Tibial nerve (tissue), 4 donors: ENCODE measurements around the gene TCF4. TPM values are rescaled to one million over a fixed set of nuclear protein-coding genes. Genes with fewer than 3 reads are reported as not detected.
A peak's percentile ranks its signal among the peaks of the same experiment; 100 is the strongest.

Experiments used
- DNase-seq, 2 donors: peaks; one replicate each; pipeline ENCODE4 v3.0.0-alpha.2; 2019; ENCODE audit warnings: low spot score in 2 of 2
- H3K27ac ChIP-seq, 4 donors: fragments of 200-600 bp; sonication (generic) in 3 of 4; one replicate each; pipeline ENCODE4 v1.5.1; 2017 to 2019; ENCODE audit warnings: mild to moderate bottlenecking in 1 of 4
- H3K27me3 ChIP-seq, 2 donors: fragments of 200-600 bp; sonication (generic) in 1 of 2; one replicate each; pipeline versions ENCODE4 v1.5.1 to v1.6.0; 2017 to 2019
- H3K36me3 ChIP-seq, 3 donors: fragments of 200-600 bp; sonication (generic); one replicate each; pipeline ENCODE4 v1.5.1; 2018 to 2019
- H3K4me1 ChIP-seq, 4 donors: fragments of 200-600 bp; sonication (generic) in 3 of 4; one replicate each; pipeline ENCODE4 v1.5.1; 2017 to 2019
- H3K4me3 ChIP-seq, 4 donors: fragments of 200-600 bp; sonication (generic) in 3 of 4; one replicate each; pipeline ENCODE4 v1.5.1; 2017 to 2019; ENCODE audit warnings: mild to moderate bottlenecking in 1 of 4, moderate library complexity in 1 of 4
- H3K9me3 ChIP-seq, 4 donors: fragments of 200-600 bp; sonication (generic) in 3 of 4; one replicate each; pipeline ENCODE4 v1.5.1; 2017 to 2019
- EP300 ChIP-seq, 2 donors: sonication (generic); formaldehyde crosslinking; IDR thresholded peaks; one replicate each; pipeline ENCODE4 v1.6.1; 2017; ENCODE audit warnings: antibody characterized with exemption in 2 of 2, mild to moderate bottlenecking in 1 of 2
- POLR2A ChIP-seq, 2 donors: fragments of 450-650 bp; IDR thresholded peaks; one replicate each; pipeline ENCODE4 v1.6.1; 2017; ENCODE audit warnings: antibody characterized with exemption in 2 of 2, mild to moderate bottlenecking in 2 of 2, moderate library complexity in 2 of 2
- WGBS, 2 donors: methylation state at CpG; one replicate each; pipeline ENCODE4 v1.1.5; 2018; 5-methylcytosine and 5-hydroxymethylcytosine counted together
- total RNA-seq, 4 donors: library from RNA; depleted of rRNA; stranded (reverse); fragments of >200 nt; gene quantifications; one replicate each; pipeline ENCODE4 v1.1.0, GENCODE V29; 2016
- TF ChIP-seq, protein P1 (sequence below), 5 experiments: fragments of 200-600 bp in 3 of 5; fragments of 450-650 bp in 2 of 5; sonication (generic) in 3 of 5; IDR thresholded peaks; one replicate each; pipeline ENCODE4 v1.5.1; 2016 to 2019; ENCODE audit warnings: antibody characterized with exemption in 5 of 5, mild to moderate bottlenecking in 3 of 5, moderate library complexity in 2 of 5

Gene TCF4
- total RNA-seq, 4 donors from 2014 or later: 100 to 157 (median 114) TPM

DNA sequence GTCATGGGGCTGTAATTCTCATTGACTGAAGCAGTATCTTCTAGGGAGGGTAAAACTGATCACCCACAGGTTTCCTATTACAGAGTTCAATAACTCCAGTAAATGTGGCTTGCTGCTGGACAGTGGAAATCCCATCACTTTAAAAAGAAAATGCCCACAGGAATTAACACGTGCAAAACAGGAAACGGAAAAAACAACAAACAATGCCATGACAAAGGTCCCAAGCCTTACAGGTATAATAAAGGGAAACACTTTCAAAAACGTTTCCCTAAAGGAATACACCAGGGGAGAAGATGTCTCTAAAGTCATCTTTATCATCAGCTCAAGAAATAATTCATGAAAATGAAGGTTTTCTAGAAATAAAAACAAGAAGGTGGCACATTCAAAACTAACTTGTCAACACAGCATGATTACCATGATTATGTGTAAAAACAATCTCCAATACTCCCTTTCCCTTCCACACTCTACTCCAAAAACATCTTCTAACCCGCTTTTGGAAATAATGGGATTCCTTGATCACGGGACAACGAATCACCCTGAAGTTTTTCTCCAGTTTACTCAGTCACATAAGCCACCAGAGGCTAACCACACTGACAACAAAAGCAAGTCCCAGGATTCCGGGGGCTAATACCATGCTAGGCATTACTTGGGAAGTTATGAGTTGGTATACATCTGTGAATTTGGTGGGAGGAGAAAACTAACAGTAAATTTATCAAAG, 167.9 kb downstream of the TCF4 start:
- Histone ChIP-seq H3K27me3 (peaks cover 0 to 4% of the 10 kb centered on the region in 2 donors), H3K4me3 (peak overlapping the region in 3 of 4 donors; percentile 8 to 47 (median 18)), H3K4me1 (peaks cover 0 to 18% (median 0%) of the 10 kb centered on the region in 4 donors), H3K36me3 (no peaks in the 10 kb centered on the region), H3K27ac (peak overlapping the region; percentile 48 to 83 (median 70)), H3K9me3 (no peaks in the 10 kb centered on the region)
- TF ChIP-seq EP300 (IDR thresholded peaks at IDR 0.05) (peak in 1 of 2 donors; percentile 11), POLR2A (IDR thresholded peaks at IDR 0.05) (no peak)
- DNase-seq: no peak
- 36 to 46% methylated on average over 7 of the region's 7 CpGs for WGBS, 2 donors

DNA sequence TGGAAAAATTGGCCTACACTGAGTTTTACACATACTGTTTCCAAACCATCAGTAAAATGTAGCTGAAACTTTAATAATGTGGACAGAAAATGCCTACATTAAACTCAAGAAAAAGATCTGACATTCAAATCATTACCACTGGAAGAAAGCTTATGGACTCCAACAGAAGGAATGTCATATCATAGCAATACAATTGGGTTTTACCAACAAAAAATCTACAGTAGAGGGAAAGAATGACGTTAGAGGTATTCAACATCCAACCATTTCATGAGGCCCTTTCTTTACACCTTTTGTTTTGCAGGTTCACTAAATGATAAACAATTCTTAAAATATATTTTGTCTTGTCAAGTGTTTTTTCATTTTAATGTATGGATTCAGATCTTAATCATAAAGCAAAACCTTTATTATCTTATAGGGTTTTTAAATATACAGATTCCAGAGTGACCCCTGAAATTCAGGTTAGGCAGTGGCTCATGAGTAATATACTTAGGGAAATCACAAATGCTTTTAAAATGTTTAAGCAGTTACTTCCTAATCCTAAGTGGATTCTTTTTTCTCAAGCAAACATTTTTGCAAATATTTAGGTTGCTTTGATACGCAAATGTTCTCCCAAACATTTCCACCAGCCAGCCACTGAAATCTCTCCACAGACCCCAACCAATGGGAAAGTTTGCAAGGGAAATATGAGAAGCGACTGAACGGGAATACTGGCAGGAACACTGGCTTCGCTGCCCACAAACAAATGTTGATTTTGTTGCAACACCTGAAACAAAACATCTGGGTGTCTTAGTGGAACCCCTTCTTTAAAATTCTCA, 168.7 kb downstream of the TCF4 start:
- 74 to 76% methylated on average over 5 of the region's 5 CpGs for WGBS, 2 donors
- Histone ChIP-seq H3K9me3 (no peaks in the 10 kb centered on the region), H3K4me1 (peaks cover 0 to 18% (median 0%) of the 10 kb centered on the region in 4 donors), H3K27ac (peak overlapping the region in 3 of 4 donors; percentile 48 to 83 (median 83)), H3K27me3 (peaks cover 0 to 4% of the 10 kb centered on the region in 2 donors), H3K36me3 (no peaks in the 10 kb centered on the region), H3K4me3 (peak overlapping the region in 1 of 4 donors; percentile 47)
- DNase-seq: no peak
- no peak for TF ChIP-seq POLR2A (IDR thresholded peaks at IDR 0.05)
- TF ChIP-seq, protein P1, sequence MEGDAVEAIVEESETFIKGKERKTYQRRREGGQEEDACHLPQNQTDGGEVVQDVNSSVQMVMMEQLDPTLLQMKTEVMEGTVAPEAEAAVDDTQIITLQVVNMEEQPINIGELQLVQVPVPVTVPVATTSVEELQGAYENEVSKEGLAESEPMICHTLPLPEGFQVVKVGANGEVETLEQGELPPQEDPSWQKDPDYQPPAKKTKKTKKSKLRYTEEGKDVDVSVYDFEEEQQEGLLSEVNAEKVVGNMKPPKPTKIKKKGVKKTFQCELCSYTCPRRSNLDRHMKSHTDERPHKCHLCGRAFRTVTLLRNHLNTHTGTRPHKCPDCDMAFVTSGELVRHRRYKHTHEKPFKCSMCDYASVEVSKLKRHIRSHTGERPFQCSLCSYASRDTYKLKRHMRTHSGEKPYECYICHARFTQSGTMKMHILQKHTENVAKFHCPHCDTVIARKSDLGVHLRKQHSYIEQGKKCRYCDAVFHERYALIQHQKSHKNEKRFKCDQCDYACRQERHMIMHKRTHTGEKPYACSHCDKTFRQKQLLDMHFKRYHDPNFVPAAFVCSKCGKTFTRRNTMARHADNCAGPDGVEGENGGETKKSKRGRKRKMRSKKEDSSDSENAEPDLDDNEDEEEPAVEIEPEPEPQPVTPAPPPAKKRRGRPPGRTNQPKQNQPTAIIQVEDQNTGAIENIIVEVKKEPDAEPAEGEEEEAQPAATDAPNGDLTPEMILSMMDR (IDR thresholded peaks at IDR 0.05): no peak

DNA sequence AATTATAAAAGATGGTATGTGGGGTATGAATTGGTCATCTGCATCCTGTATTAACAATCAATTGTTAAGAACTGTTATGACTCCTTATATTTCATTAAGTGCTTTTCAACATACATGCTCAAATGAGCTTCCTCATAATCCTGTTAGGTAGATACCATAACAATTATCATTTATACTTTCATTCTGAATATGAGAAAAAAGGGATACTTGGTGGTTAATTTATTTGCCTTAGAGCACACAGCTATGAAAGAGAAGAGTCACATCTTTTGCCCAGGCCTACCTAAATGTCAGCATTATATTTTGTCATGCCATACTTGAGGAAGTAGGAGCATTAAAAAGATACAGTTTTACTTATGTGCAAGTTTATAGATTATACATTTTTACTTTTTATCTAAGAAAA, 169.6 kb downstream of the TCF4 start:
- Histone ChIP-seq H3K9me3 (no peaks in the 10 kb centered on the region), H3K36me3 (no peaks in the 10 kb centered on the region), H3K4me3 (no peak overlapping the region), H3K4me1 (peaks cover 0 to 22% (median 0%) of the 10 kb centered on the region in 4 donors), H3K27me3 (peaks cover 0 to 4% of the 10 kb centered on the region in 2 donors), H3K27ac (no peak overlapping the region)
- TF ChIP-seq, protein P1 (IDR thresholded peaks at IDR 0.05): no peak
- TF ChIP-seq EP300 (IDR thresholded peaks at IDR 0.05): no peak
- TF ChIP-seq POLR2A (IDR thresholded peaks at IDR 0.05): no peak
- no peak for DNase-seq

DNA sequence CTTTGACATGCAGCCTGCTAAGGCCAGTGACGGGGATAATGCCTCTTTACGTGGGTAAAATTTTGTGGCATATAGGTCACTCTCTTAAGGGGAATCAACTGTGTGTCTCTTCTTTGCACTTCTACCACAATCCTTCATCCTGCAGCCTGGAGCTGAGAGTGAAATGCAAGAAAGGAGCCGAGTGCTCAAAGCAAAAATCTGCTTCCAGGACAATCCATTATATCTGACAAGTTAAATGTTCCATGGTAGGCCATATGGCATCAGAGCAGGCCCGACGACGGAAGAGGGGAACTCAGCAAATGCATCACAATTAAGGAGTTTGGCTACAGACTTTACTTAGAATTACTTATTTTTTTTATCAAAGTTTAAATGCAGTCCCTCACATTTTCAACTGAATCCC, 171.2 kb downstream of the TCF4 start:
- Histone ChIP-seq H3K36me3 (no peaks in the 10 kb centered on the region), H3K27me3 (no peaks in the 10 kb centered on the region), H3K9me3 (no peaks in the 10 kb centered on the region), H3K4me3 (no peak overlapping the region), H3K27ac (no peak overlapping the region), H3K4me1 (peaks cover 0 to 23% (median 0%) of the 10 kb centered on the region in 4 donors)
- TF ChIP-seq, protein P1 (IDR thresholded peaks at IDR 0.05): no peak
- TF ChIP-seq EP300 (IDR thresholded peaks at IDR 0.05): no peak
- WGBS, 2 donors: 72 to 82% methylated on average over 6 of the region's 6 CpGs
- no peak for DNase-seq

DNA sequence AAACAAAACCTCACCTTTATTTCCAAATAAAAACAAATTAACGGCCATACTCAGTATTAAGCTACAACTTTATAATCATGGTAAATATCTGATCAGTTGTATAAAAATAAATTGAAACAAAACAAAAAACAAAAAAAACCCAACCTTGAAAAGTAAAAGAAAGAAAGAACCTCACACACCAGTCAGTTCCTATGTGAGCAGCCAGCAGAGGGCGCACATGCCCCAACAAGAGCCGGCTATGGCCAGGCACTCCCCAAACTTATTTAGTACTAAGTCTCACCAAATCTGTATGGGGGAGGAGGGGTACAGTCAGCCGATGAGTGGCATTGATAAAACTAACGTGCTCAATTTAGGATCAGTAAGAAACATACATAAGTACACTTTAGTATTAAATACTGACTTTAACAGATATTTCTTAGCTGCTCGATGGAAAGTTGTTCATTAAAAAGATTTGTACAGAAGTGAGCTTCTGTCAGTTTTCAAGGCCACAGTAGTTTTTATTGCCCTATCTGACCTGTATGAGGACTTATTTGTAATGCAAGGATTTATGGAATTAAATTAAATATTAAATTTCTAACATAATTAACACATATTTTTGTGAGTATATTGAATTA, 172.6 kb downstream of the TCF4 start:
- Histone ChIP-seq H3K9me3 (no peaks in the 10 kb centered on the region), H3K4me3 (no peak overlapping the region), H3K27me3 (no peaks in the 10 kb centered on the region), H3K4me1 (peaks cover 0 to 20% (median 0%) of the 10 kb centered on the region in 4 donors), H3K27ac (no peak overlapping the region), H3K36me3 (no peaks in the 10 kb centered on the region)
- DNase-seq: peak; percentile 92 to 99
- WGBS, 2 donors: 27 to 29% methylated on average over 6 of the region's 6 CpGs
- TF ChIP-seq, protein P1 (IDR thresholded peaks at IDR 0.05): peak; percentile 73 to 86 (median 82)
- TF ChIP-seq EP300 (IDR thresholded peaks at IDR 0.05) (peak in 1 of 2 donors; percentile 49), POLR2A (IDR thresholded peaks at IDR 0.05) (no peak)
